HepG2 (cell line): ENCODE results near the gene ANKRD39. TPM values are rescaled to one million over a fixed set of nuclear protein-coding genes. Genes with fewer than 3 reads are reported as not detected.
A peak's percentile ranks its signal among the peaks of the same experiment; 100 is the strongest.

Experiments
- ATAC-seq: fragments of 200-7000 bp; cut with Tn5 transposase; 3 replicates; pipeline ENCODE4 v1.9.1; 2020; ENCODE audit warnings: mild to moderate bottlenecking, moderate library complexity
- BruUV-seq: library from RNA; stranded (reverse); fragments of 400-500 nt; replicated peaks from 2 replicates; lab custom pipeline; 2021; lab: Mats Ljungman, UMichigan
- CTCF ChIA-PET: fragments of 300-600 bp; formaldehyde crosslinking; extraction: SDS; loops from one replicate; lab custom pipeline; 2021; ENCODE audit warnings: low total read pairs, inconsistent platforms, low intra/inter-chr PET ratio; lab: Yijun Ruan, JAX
- POLR2A ChIA-PET: fragments of 350-600 bp; sonication (Branson Sonifier 250); formaldehyde crosslinking; loops from one replicate; lab custom pipeline; 2020; ENCODE audit warnings: antibody characterized with exemption, inconsistent platforms; lab: Yijun Ruan, JAX
- DNase-seq: peaks from one replicate; pipeline ENCODE4 v3.0.0-alpha.2; 2015; ENCODE audit warnings: low spot score
- FAIRE-seq: peaks from 3 replicates; lab custom pipeline; 2011; peaks lifted over from hg19 to GRCh38; lab: Jason Lieb, UNC
- H2AFZ ChIP-seq: one replicate; pipeline ENCODE4 v1.6.1; 2011; ENCODE audit warnings: low read length, inconsistent platforms
- H3K27ac ChIP-seq: fragments of 300-600 bp; 3 replicates; pipeline ENCODE4 v1.8.0; 2011; ENCODE audit warnings: mixed run types, mild to moderate bottlenecking, mixed read lengths, low read length, inconsistent platforms; ENCODE audit not compliant: insufficient read depth; ENCODE audit errors: extremely low read length
- H3K27me3 ChIP-seq, 2 experiments: fragments of 200-600 bp in 1 of 2; 2 replicates in 1 of 2; 3 replicates in 1 of 2; pipeline versions ENCODE4 v1.6.0 to v1.8.0; 2011; ENCODE audit warnings: low read length in 2 of 2, mild to moderate bottlenecking in 2 of 2, moderate library complexity in 2 of 2, inconsistent platforms in 1 of 2; ENCODE audit not compliant: insufficient read depth in 2 of 2, control insufficient read depth in 1 of 2
- H3K36me3 ChIP-seq, 2 experiments: fragments of 200-600 bp in 1 of 2; replicated peaks in 1 of 2; 2 replicates in 1 of 2; 3 replicates in 1 of 2; pipeline versions ENCODE4 v1.5.1 to v1.8.0; 2011; ENCODE audit warnings: low read length in 2 of 2, inconsistent platforms in 1 of 2; ENCODE audit not compliant: insufficient read depth in 2 of 2, control insufficient read depth in 1 of 2
- H3K4me1 ChIP-seq: 2 replicates; pipeline ENCODE4 v1.5.1; 2012; ENCODE audit warnings: low read length, inconsistent platforms; ENCODE audit not compliant: insufficient read depth
- H3K4me2 ChIP-seq: 2 replicates; pipeline ENCODE4 v1.6.0; 2011; ENCODE audit warnings: low read depth, low read length, inconsistent platforms
- H3K4me3 ChIP-seq, 3 experiments: fragments of 200-600 bp in 1 of 3; sonication (generic), shearing (Covaris generic) in 1 of 3; replicated peaks in 1 of 3; 2 replicates each; pipeline ENCODE4 v1.5.1; 2011 to 2016; ENCODE audit warnings: low read length in 3 of 3, inconsistent platforms in 2 of 3, low read depth in 2 of 3, mild to moderate bottlenecking in 2 of 3, control low read depth in 1 of 3, mixed read lengths in 1 of 3; ENCODE audit not compliant: insufficient read depth in 1 of 3
- H3K79me2 ChIP-seq: one replicate; pipeline ENCODE4 v1.6.1; 2011; ENCODE audit warnings: low read length, inconsistent platforms; ENCODE audit not compliant: insufficient read depth
- H3K9ac ChIP-seq: 2 replicates; pipeline ENCODE4 v1.6.0; 2011; ENCODE audit warnings: mild to moderate bottlenecking, low read depth, low read length, inconsistent platforms; ENCODE audit not compliant: insufficient read depth
- H3K9me3 ChIP-seq: 2 replicates; pipeline ENCODE4 v1.5.1; 2012; ENCODE audit warnings: mild to moderate bottlenecking, low read length
- H4K20me1 ChIP-seq: 2 replicates; pipeline ENCODE4 v1.6.0; 2011; ENCODE audit warnings: inconsistent platforms, mild to moderate bottlenecking, low read length, moderate library complexity; ENCODE audit not compliant: insufficient read depth
- AGO2 ChIP-seq: fragments of 200-400 bp; formaldehyde crosslinking; optimal IDR thresholded peaks from 2 replicates; pipeline ENCODE3; 2017; ENCODE audit warnings: mild to moderate bottlenecking, low read depth, low read length, moderate library complexity
- POLR2AphosphoS5 ChIP-seq: IDR thresholded peaks from 2 replicates; pipeline ENCODE4 v1.6.1; 2012; ENCODE audit warnings: low read depth, low read length
- POLR2G ChIP-seq: fragments of 200-400 bp; formaldehyde crosslinking; IDR thresholded peaks from 2 replicates; pipeline ENCODE4 v1.6.1; 2018; ENCODE audit warnings: mild to moderate bottlenecking, low read depth, low read length, moderate library complexity
- ZBTB7B ChIP-seq: sonication (generic); formaldehyde crosslinking; IDR thresholded peaks from 2 replicates; pipeline ENCODE4 v1.4.0; 2020; ENCODE audit warnings: missing genetic modification reagents
- ZNF343 ChIP-seq: sonication (generic); formaldehyde crosslinking; IDR thresholded peaks from 2 replicates; pipeline ENCODE4 v1.4.0; 2020; ENCODE audit warnings: mild to moderate bottlenecking, missing genetic modification reagents
- ZSCAN29 ChIP-seq: sonication (generic); formaldehyde crosslinking; conservative IDR thresholded peaks from 2 replicates; pipeline ENCODE4 v1.4.0; 2020; ENCODE audit warnings: mild to moderate bottlenecking, missing genetic modification reagents
- WGBS: methylation state at CpG from one replicate; pipeline ENCODE4 v1.1.6; 2017; ENCODE audit warnings: low lambda C conversion rate; 5-methylcytosine and 5-hydroxymethylcytosine counted together
- in situ Hi-C: cut with HindIII; loops from 2 replicates; pipeline ENCODE4 v1.10.0; 2017; ENCODE audit warnings: low pct_unique_long_range_greater_than_20kb; ENCODE audit not compliant: extremely low pct_ligation_motif_present
- intact Hi-C: fragments of 100-400 bp; cut with micrococcal nuclease; formaldehyde crosslinking; loops from one replicate; pipeline ENCODE4 v1.10.0; 2022; ENCODE audit not compliant: unreplicated experiment
- polyA plus RNA-seq, 8 experiments: library from polyadenylated mRNA; depleted of rRNA in 3 of 8; stranded (reverse) in 7 of 8; unstranded in 1 of 8; fragments of >200 nt; fragmentation: Illumina TruSeq in 4 of 8; extraction: Trizol in 4 of 8; gene quantifications; 2 replicates each; pipeline versions ENCODE4 v1.2.1 to v1.2.3, GENCODE V29; 2011 to 2016; ENCODE audit warnings: low read depth in 4 of 8, missing spikeins in 1 of 8, mixed read lengths in 1 of 8; ENCODE audit not compliant: insufficient read depth in 1 of 8
- total RNA-seq, 5 experiments: library from RNA; depleted of rRNA; stranded (reverse); fragments of >200 nt; fragmentation: Illumina TruSeq; extraction: Trizol; gene quantifications; 2 replicates each; pipeline ENCODE4 v1.2.3, GENCODE V29; 2016; ENCODE audit warnings: low read depth in 1 of 5
- TF ChIP-seq, protein P1 (sequence below): sonication (generic); formaldehyde crosslinking; IDR thresholded peaks from 2 replicates; pipeline ENCODE4 v1.5.1; 2020; ENCODE audit warnings: mild to moderate bottlenecking, missing genetic modification reagents, moderate library complexity
- TF ChIP-seq, protein P2 (sequence below), 2 experiments: sonication (generic) in 1 of 2; formaldehyde crosslinking in 1 of 2; IDR thresholded peaks; 2 replicates each; pipeline versions ENCODE4 v1.4.0 to v1.6.1; 2016 to 2020; ENCODE audit warnings: borderline replicate concordance in 1 of 2, low read depth in 1 of 2, mild to moderate bottlenecking in 1 of 2, missing genetic modification reagents in 1 of 2
- TF ChIP-seq, protein P3 (sequence below), 2 experiments: IDR thresholded peaks; 2 replicates each; pipeline ENCODE4 v1.6.1; 2011 to 2012; ENCODE audit warnings: low read length in 2 of 2, borderline replicate concordance in 1 of 2, low read depth in 1 of 2, mild to moderate bottlenecking in 1 of 2, moderate library complexity in 1 of 2

ANKRD39 gene
- total and polyA plus RNA-seq, 2 of the 13 experiments (the other 11 are each of a cell fraction or from before 2014, with no cell fraction given) = 23.2 to 24.8 TPM

DNA sequence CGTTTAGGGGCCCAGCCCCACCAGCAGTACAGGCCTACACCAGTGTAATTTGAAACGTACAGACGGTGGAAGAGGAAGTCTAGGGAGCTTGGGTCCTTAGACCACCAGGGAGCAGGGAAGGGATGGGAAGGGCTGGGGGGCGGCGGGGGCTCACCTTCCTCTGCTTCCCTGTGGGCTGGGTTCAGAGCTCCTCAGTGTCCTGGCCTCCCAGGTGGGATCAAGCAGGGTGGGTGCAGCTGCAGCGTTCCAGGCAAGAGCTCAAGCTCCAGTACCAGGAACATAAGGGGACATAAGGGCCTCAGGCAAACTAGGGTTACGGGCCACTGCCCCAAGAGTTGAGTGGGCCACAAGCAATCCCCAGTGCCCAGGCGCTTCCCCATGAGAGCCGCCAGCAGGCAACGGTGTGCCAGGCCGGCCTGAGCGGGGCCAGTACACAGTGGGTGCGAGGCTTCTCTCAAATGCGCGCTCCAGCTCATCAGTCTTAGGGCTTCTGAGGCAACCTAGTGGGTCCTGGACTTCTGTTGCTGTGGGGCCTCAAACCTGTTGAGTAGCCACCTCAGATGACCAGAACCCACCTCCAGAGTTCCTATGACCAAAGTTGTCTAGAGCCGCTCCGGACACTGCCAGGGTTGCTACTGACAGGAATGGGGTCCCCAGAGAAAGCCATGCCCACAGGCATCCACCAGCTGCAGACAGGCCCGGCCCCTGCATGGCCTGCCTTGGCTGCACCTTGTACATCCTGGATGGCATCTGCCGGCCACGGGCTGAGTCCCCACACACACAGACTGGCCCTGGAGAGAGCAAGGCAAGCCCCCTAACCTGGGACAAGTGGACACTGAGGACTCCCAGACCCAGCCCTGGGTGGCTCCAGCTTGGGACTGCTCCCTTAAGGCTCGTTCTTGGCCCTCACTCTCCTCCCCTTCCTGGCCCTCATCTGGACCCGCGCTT is 19.2 kb downstream of the ANKRD39 start:
- H3K79me2 ChIP-seq = no peaks in the 10 kb centered on the region
- DNase-seq (no peak), ATAC-seq (peak; percentile 10), FAIRE-seq (no peak)
- POLR2A ChIA-PET = interaction anchor here (0.7 to 2.4 kb wide), 7 partner anchors 9 to 24 kb away, joined by 3 to 7 read pairs (median 3); partner anchors contain the start of genes ANKRD39 and CNNM3
- CTCF ChIA-PET = no interaction called here
- intact Hi-C loops (no loop called here), in situ Hi-C loops (no loop called here)
- H3K9me3 ChIP-seq = no peaks in the 10 kb centered on the region
- H2AFZ ChIP-seq = no peak overlapping the region
- no peak overlapping the region for H3K4me2 ChIP-seq
- 97% methylated on average over 18 of the region's 23 CpGs for WGBS
- no peaks in the 10 kb centered on the region for H3K4me1 ChIP-seq
- no peak overlapping the region for H3K4me3 ChIP-seq
- BruUV-seq = no TSS peak
- no peaks in the 10 kb centered on the region for H3K27me3 ChIP-seq
- no peak overlapping the region for H3K9ac ChIP-seq
- peaks cover 6 to 10% of the 10 kb centered on the region in 2 experiments for H3K36me3 ChIP-seq
- no peaks in the 10 kb centered on the region for H4K20me1 ChIP-seq
- no peak overlapping the region for H3K27ac ChIP-seq
- no peak for TF ChIP-seq ZBTB7B (CRISPR knock-in tag)
- no peak for TF ChIP-seq ZNF343 (CRISPR knock-in tag)
- TF ChIP-seq AGO2 = peak; percentile 95
- TF ChIP-seq, protein P1, sequence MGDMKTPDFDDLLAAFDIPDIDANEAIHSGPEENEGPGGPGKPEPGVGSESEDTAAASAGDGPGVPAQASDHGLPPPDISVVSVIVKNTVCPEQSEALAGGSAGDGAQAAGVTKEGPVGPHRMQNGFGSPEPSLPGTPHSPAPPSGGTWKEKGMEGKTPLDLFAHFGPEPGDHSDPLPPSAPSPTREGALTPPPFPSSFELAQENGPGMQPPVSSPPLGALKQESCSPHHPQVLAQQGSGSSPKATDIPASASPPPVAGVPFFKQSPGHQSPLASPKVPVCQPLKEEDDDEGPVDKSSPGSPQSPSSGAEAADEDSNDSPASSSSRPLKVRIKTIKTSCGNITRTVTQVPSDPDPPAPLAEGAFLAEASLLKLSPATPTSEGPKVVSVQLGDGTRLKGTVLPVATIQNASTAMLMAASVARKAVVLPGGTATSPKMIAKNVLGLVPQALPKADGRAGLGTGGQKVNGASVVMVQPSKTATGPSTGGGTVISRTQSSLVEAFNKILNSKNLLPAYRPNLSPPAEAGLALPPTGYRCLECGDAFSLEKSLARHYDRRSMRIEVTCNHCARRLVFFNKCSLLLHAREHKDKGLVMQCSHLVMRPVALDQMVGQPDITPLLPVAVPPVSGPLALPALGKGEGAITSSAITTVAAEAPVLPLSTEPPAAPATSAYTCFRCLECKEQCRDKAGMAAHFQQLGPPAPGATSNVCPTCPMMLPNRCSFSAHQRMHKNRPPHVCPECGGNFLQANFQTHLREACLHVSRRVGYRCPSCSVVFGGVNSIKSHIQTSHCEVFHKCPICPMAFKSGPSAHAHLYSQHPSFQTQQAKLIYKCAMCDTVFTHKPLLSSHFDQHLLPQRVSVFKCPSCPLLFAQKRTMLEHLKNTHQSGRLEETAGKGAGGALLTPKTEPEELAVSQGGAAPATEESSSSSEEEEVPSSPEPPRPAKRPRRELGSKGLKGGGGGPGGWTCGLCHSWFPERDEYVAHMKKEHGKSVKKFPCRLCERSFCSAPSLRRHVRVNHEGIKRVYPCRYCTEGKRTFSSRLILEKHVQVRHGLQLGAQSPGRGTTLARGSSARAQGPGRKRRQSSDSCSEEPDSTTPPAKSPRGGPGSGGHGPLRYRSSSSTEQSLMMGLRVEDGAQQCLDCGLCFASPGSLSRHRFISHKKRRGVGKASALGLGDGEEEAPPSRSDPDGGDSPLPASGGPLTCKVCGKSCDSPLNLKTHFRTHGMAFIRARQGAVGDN (CRISPR knock-in tag) = peak; percentile 22; the same call in 1 of the 2 replicates
- TF ChIP-seq POLR2AphosphoS5 = 0 out of 2 replicates have a peak, but pooled peaks have one; percentile 11
- peak; percentile 40; the same call in 1 of the 2 replicates for TF ChIP-seq POLR2G
- TF ChIP-seq, protein P2, sequence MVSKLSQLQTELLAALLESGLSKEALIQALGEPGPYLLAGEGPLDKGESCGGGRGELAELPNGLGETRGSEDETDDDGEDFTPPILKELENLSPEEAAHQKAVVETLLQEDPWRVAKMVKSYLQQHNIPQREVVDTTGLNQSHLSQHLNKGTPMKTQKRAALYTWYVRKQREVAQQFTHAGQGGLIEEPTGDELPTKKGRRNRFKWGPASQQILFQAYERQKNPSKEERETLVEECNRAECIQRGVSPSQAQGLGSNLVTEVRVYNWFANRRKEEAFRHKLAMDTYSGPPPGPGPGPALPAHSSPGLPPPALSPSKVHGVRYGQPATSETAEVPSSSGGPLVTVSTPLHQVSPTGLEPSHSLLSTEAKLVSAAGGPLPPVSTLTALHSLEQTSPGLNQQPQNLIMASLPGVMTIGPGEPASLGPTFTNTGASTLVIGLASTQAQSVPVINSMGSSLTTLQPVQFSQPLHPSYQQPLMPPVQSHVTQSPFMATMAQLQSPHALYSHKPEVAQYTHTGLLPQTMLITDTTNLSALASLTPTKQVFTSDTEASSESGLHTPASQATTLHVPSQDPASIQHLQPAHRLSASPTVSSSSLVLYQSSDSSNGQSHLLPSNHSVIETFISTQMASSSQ (IDR thresholded peaks at IDR 0.05; ENCODE audit: low read depth) = no peak
- TF ChIP-seq, protein P2 (CRISPR knock-in tag; IDR thresholded peaks at IDR 0.05; ENCODE audit: borderline replicate concordance) = peak; percentile 36; the same call in 1 of the 2 replicates
- TF ChIP-seq, protein P3, sequence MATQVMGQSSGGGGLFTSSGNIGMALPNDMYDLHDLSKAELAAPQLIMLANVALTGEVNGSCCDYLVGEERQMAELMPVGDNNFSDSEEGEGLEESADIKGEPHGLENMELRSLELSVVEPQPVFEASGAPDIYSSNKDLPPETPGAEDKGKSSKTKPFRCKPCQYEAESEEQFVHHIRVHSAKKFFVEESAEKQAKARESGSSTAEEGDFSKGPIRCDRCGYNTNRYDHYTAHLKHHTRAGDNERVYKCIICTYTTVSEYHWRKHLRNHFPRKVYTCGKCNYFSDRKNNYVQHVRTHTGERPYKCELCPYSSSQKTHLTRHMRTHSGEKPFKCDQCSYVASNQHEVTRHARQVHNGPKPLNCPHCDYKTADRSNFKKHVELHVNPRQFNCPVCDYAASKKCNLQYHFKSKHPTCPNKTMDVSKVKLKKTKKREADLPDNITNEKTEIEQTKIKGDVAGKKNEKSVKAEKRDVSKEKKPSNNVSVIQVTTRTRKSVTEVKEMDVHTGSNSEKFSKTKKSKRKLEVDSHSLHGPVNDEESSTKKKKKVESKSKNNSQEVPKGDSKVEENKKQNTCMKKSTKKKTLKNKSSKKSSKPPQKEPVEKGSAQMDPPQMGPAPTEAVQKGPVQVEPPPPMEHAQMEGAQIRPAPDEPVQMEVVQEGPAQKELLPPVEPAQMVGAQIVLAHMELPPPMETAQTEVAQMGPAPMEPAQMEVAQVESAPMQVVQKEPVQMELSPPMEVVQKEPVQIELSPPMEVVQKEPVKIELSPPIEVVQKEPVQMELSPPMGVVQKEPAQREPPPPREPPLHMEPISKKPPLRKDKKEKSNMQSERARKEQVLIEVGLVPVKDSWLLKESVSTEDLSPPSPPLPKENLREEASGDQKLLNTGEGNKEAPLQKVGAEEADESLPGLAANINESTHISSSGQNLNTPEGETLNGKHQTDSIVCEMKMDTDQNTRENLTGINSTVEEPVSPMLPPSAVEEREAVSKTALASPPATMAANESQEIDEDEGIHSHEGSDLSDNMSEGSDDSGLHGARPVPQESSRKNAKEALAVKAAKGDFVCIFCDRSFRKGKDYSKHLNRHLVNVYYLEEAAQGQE (IDR thresholded peaks at IDR 0.05; ENCODE audit: borderline replicate concordance in 1 of 2, low read depth in 1 of 2, low read length in 2 of 2) = no peak
- TF ChIP-seq ZSCAN29 = no peak
